Uterus (tissue), 2 donors: ENCODE data around the gene FMN2.

ENCODE experiments used
- CTCF ChIP-seq, 4 experiments: fragments of 200-600 bp in 2 of 4; fragments of 450-650 bp in 2 of 4; sonication (generic) in 2 of 4; IDR thresholded peaks; one replicate each; pipeline ENCODE4 v1.5.1; 2016 to 2019; ENCODE audit warnings: antibody characterized with exemption in 4 of 4, mild to moderate bottlenecking in 2 of 4, moderate library complexity in 1 of 4
- POLR2A ChIP-seq, 2 donors: fragments of 450-650 bp; IDR thresholded peaks; one replicate each; pipeline ENCODE4 v1.6.1; 2016; ENCODE audit warnings: antibody characterized with exemption in 2 of 2, mild to moderate bottlenecking in 1 of 2, moderate library complexity in 1 of 2

GRCh38 chr1:240417317-240417716 lies 325.6 kb downstream of the FMN2 start:
- no peak for TF ChIP-seq CTCF (IDR thresholded peaks at IDR 0.05)
- no peak for TF ChIP-seq POLR2A (IDR thresholded peaks at IDR 0.05)
